ENCODE measurements around the gene NUP210.

Gene NUP210

DNA sequence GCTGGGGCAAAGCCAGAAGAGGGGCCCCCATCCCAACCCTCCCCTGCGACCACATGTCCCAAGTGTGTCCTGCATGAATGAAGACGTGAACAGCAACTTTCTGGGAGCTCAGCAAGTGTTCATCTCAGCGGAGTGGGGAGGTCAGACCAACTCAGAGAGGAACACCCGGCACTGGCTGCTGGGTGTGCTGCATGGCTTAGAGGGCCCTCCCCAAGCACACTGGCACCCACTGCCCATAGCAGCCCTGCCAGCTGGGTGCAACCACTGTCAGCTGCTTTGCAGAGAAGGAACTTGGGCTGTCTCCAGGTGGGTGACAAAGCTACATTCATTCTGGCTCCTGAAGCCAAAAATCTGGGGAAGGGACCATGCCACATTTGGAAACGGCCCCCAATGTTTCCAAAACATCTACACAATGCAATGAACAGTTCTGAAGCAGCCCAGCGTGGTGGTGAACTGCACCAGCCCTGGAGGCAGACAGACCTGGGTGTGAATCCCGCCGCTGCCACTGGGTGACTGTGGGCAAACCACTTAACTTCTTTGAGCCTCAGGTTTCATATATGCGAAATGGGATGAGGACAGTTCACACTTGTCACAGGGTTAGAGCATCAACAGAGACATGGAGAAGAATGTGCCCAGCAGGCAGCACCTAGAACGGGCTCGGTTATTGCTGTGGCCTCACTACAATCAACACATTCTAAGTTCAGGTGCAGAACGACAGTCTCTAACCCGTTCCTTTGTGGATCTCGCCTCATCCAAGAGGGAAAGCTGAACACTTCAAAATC, 145.4 kb downstream of the NUP210 start:
- DNase-seq (ENCODE audit: low read depth): no peak

DNA sequence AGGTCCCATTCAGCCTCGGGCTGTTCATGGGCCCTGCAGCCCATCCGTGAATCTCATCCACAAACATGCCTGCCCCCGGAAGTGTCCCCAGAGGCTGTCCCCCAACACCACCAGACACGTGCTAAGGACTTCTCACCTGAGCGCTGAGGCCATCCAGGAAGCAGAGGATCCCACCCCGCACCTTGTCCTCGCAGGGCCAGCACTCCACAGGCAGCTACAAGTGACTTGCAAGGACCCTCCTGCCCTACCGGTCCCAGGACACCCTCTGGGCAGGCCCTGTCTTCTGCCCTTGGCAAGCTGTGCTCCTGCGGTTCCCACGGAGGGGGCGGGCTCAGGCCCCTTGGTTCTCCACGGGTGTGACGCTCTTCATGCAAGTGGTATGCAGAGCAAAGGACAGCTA, 146.0 kb downstream of the NUP210 start:
- no peak for DNase-seq (ENCODE audit: low read depth)

GRCh38 chr3:13273604-13274105, 146.5 kb downstream of the NUP210 start:
- no peak for DNase-seq (ENCODE audit: low read depth)

DNA sequence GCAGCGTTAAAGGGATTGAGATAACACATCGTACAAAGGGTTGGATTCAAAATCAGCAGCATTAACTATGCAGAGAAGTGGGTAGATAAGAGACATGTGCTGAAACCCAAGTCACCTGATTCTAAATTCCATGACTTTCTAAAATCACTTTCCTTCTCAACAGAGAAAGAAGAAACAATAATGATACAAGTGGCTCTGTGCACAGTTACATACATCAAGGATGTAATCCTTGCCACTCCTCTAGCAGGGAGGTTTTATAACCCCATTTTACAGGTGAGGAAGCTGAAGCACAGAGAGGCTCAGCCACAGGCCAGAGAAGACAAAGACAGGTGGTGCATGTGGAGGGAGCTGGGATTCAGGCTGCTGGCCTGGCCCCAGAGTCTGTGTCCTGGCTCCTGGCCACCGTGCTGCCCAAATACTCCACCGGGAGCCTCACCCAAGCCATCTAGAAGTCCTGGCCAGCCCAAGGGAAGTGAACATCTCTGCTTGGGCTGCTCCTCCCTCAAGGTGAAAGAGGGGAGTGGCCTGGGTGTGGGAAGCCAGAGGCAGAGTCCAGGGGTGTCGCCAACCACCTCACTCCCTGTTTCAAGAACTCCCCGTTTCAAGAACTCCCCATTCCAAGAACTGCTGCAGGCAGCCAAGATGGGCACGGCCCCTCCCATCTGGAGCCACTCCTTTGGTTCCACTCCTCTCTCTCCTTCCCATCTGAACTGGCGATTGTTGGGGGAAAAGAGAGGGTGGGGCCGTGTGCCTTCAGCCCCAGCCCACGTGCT, 147.1 kb downstream of the NUP210 start:
- DNase-seq (ENCODE audit: low read depth): no peak

GRCh38 chr3:13269711-13270378, 150.3 kb downstream of the NUP210 start:
- DNase-seq (ENCODE audit: low read depth): no peak

DNA sequence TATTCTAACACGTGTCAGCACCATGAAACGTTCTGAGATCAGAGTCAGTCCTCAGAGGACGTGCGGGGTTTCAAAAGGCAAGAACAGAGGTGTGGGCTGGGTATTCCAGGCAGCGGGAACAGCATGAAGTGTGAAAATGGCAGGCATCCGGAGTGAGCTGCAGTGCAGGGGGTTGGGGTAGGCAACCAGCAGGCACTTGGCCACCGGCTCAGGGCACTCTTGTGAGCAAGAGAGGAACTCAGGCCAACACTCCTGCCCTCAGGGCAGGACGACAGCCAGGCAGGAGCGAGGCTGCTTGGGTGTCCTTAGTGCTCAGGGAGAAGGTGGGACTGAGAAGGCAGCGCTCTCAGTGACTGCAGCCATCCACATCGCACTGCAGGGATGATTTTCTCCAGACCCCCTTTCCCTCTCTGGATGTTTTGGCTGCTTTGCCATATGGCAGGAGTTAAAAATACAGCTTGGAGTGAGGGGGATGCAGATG, 151.1 kb downstream of the NUP210 start:
- no peak for DNase-seq (ENCODE audit: low read depth)

DNA sequence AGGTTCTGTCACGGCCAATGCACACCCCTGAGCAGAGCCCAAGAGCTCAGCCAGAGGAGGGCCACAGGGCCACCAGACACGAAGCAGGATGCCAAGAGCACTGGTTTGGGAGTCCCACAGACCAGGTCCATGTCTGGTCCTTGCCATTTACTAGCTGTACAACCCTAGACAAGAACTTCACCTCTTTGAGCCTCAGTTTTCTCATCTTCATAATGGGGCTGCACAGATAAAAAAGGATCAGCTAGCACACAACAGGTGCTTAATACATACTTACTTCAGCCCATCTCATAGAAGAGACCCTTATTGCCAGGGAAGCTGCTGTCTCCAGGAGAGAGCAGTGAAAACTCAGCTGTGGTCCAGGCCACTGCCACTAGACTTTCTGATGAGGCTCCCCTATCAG, 152.0 kb downstream of the NUP210 start:
- no peak for DNase-seq (ENCODE audit: low read depth)

- no peak for DNase-seq (ENCODE audit: low read depth)
Observed at GRCh38 chr3:13266651-13267362, 153.3 kb downstream of the NUP210 start.
